Loucy (cell line): ENCODE results near the gene RPN1.

Experiments used
- H2AFZ ChIP-seq: fragments of 200-600 bp; sonication (generic); 2 replicates; pipeline ENCODE4 v1.6.0; 2016; ENCODE audit warnings: antibody characterized with exemption, mild to moderate bottlenecking, low read length, moderate library complexity
- H3F3A ChIP-seq: fragments of 200-600 bp; 2 replicates; pipeline ENCODE4 v1.6.0; 2016; ENCODE audit warnings: antibody characterized with exemption, low read depth, mild to moderate bottlenecking
- H3K27me3 ChIP-seq: fragments of 200-600 bp; sonication (generic); 2 replicates; pipeline ENCODE4 v1.6.1; 2014; ENCODE audit warnings: low read length, mild to moderate bottlenecking; ENCODE audit not compliant: insufficient read depth, poor library complexity, severe bottlenecking
- H3K36me3 ChIP-seq: fragments of 200-600 bp; sonication (generic); 2 replicates; pipeline ENCODE4 v1.6.1; 2016; ENCODE audit warnings: low read length; ENCODE audit not compliant: insufficient read depth
- H3K4me1 ChIP-seq: fragments of 200-600 bp; sonication (generic); 2 replicates; pipeline ENCODE4 v1.5.1; 2014; ENCODE audit warnings: low read length, mild to moderate bottlenecking; ENCODE audit not compliant: insufficient read depth, poor library complexity, severe bottlenecking
- H3K4me2 ChIP-seq: fragments of 200-600 bp; sonication (generic); 2 replicates; pipeline ENCODE4 v1.6.0; 2014; ENCODE audit warnings: antibody characterized with exemption, low read length, low read depth, mild to moderate bottlenecking; ENCODE audit not compliant: poor library complexity, severe bottlenecking
- H3K4me3 ChIP-seq: fragments of 200-600 bp; sonication (generic); 2 replicates; pipeline ENCODE4 v1.5.1; 2014; ENCODE audit warnings: low read length, mild to moderate bottlenecking, mixed read lengths; ENCODE audit not compliant: poor library complexity, severe bottlenecking
- H3K79me2 ChIP-seq: fragments of 200-600 bp; sonication (generic); 2 replicates; pipeline ENCODE4 v1.6.1; 2014; ENCODE audit warnings: low read length; ENCODE audit not compliant: insufficient read depth
- H3K9ac ChIP-seq: fragments of 200-600 bp; sonication (generic); 2 replicates; pipeline ENCODE4 v1.6.0; 2014; ENCODE audit warnings: mild to moderate bottlenecking, low read depth, low read length, moderate library complexity; ENCODE audit not compliant: poor library complexity, severe bottlenecking
- H3K9me2 ChIP-seq: fragments of 200-600 bp; sonication (generic); replicated peaks from 2 replicates; pipeline ENCODE4 v1.6.1; 2016; ENCODE audit warnings: low read depth, low read length, mixed read lengths
- H3K9me3 ChIP-seq: fragments of 200-600 bp; sonication (generic); 2 replicates; pipeline ENCODE4 v1.6.1; 2014; ENCODE audit warnings: mild to moderate bottlenecking, antibody characterized with exemption, low read length, low read depth; ENCODE audit not compliant: insufficient read depth
- H4K20me1 ChIP-seq: fragments of 200-600 bp; sonication (generic); 2 replicates; pipeline ENCODE4 v1.6.0; 2014; ENCODE audit warnings: antibody characterized with exemption, low read length, mild to moderate bottlenecking; ENCODE audit not compliant: insufficient read depth, poor library complexity, severe bottlenecking
- CTCF ChIP-seq: fragments of 200-600 bp; sonication (generic); conservative IDR thresholded peaks from 2 replicates; pipeline ENCODE4 v1.5.1; 2014; ENCODE audit warnings: mild to moderate bottlenecking, antibody characterized with exemption, low read length
- EZH2phosphoT487 ChIP-seq: fragments of 200-600 bp; IDR thresholded peaks from 2 replicates; pipeline ENCODE4 v1.6.1; 2018; ENCODE audit warnings: antibody characterized with exemption, mild to moderate bottlenecking, moderate library complexity, borderline replicate concordance

The RPN1 gene

GRCh38 chr3:128572013-128572412 is 78.6 kb downstream of the RPN1 start:
- no peaks in the 10 kb centered on the region for H3K79me2 ChIP-seq
- H3F3A ChIP-seq, result no peaks in the 10 kb centered on the region
- no peak overlapping the region for H3K4me2 ChIP-seq
- no peaks in the 10 kb centered on the region for H4K20me1 ChIP-seq
- H3K9ac ChIP-seq, result no peak overlapping the region
- TF ChIP-seq EZH2phosphoT487, result no peak
- no peak for TF ChIP-seq CTCF
- no peak overlapping the region for H2AFZ ChIP-seq
- H3K36me3 ChIP-seq, result no peaks in the 10 kb centered on the region
- no peak overlapping the region for H3K4me3 ChIP-seq
- H3K4me1 ChIP-seq, result no peaks in the 10 kb centered on the region
- no peaks in the 10 kb centered on the region for H3K9me3 ChIP-seq
- H3K9me2 ChIP-seq, result no peaks in the 10 kb centered on the region
- H3K27me3 ChIP-seq, result no peaks in the 10 kb centered on the region
